Panc1 (cell line): Measurements from ENCODE around the gene HUS1. TPM values are rescaled to one million over a fixed set of nuclear protein-coding genes. Genes with fewer than 3 reads are reported as not detected.
A peak's percentile ranks its signal among the peaks of the same experiment; 100 is the strongest.

Experiments used
- ATAC-seq: fragments of 200-7000 bp; cut with Tn5 transposase; 2 replicates; pipeline ENCODE4 v1.9.1; 2020; ENCODE audit warnings: mild to moderate bottlenecking, moderate library complexity
- Bru-seq: library from RNA; stranded (reverse); fragments of 400-500 nt; gene quantifications from one replicate; lab custom pipeline; 2021; lab: Mats Ljungman, UMichigan
- BruChase-seq, 2 experiments: library from RNA; stranded (reverse); fragments of 400-500 nt; gene quantifications; one replicate each; lab custom pipeline; 2021; lab: Mats Ljungman, UMichigan
- BruUV-seq: library from RNA; stranded (reverse); fragments of 400-500 nt; replicated peaks from 2 replicates; lab custom pipeline; 2021; lab: Mats Ljungman, UMichigan
- CTCF ChIA-PET: fragments of 300-600 bp; sonication (Branson Sonifier 250); formaldehyde crosslinking; loops from one replicate; lab custom pipeline; 2022; ENCODE audit warnings: antibody characterized with exemption; lab: Charles Lee
- POLR2A ChIA-PET: fragments of 300-600 bp; sonication (Branson Sonifier 250); formaldehyde crosslinking; loops from one replicate; lab custom pipeline; 2022; ENCODE audit warnings: antibody characterized with exemption; lab: Charles Lee
- DNase-seq: peaks from one replicate; pipeline ENCODE4 v3.0.0-alpha.2; 2010; ENCODE audit warnings: low read depth, low spot score
- H3K27ac ChIP-seq: 2 replicates; pipeline ENCODE4 v1.5.1; 2011; ENCODE audit warnings: mild to moderate bottlenecking, low read length, inconsistent platforms
- H3K27me3 ChIP-seq: fragments of 200-500 bp; sonication (Bioruptor generic); 2 replicates; pipeline ENCODE4 v1.6.0; 2014; ENCODE audit warnings: low read length, inconsistent platforms; ENCODE audit not compliant: control insufficient read depth, insufficient read depth
- H3K36me3 ChIP-seq: fragments of 200-500 bp; sonication (Bioruptor generic); 2 replicates; pipeline ENCODE4 v1.5.1; 2014; ENCODE audit warnings: inconsistent platforms, mild to moderate bottlenecking, low read length, moderate library complexity; ENCODE audit not compliant: control insufficient read depth, insufficient read depth
- H3K4me1 ChIP-seq: 2 replicates; pipeline ENCODE4 v1.5.1; 2011; ENCODE audit warnings: inconsistent platforms, mild to moderate bottlenecking, low read length, moderate library complexity; ENCODE audit not compliant: control insufficient read depth, insufficient read depth
- H3K4me3 ChIP-seq, 2 experiments: 2 replicates each; pipeline ENCODE4 v1.5.1; 2011 to 2012; ENCODE audit warnings: low read depth in 2 of 2, low read length in 2 of 2, mild to moderate bottlenecking in 2 of 2, inconsistent platforms in 1 of 2, moderate library complexity in 1 of 2
- H3K9me3 ChIP-seq: fragments of 200-500 bp; sonication (Bioruptor generic); 2 replicates; pipeline ENCODE4 v1.5.1; 2014; ENCODE audit warnings: low read depth, mild to moderate bottlenecking, inconsistent platforms, low read length, moderate library complexity; ENCODE audit not compliant: control insufficient read depth, insufficient read depth
- POLR2AphosphoS5 ChIP-seq: IDR thresholded peaks from 2 replicates; pipeline ENCODE4 v1.6.1; 2012; ENCODE audit warnings: mild to moderate bottlenecking, low read depth, low read length, moderate library complexity
- SIN3A ChIP-seq: IDR thresholded peaks from 2 replicates; pipeline ENCODE4 v1.6.1; 2012; ENCODE audit warnings: low read depth, mild to moderate bottlenecking, low read length, moderate library complexity, borderline replicate concordance; ENCODE audit not compliant: insufficient read depth
- TCF7L2 ChIP-seq: IDR thresholded peaks from 2 replicates; pipeline ENCODE4 v1.6.1; 2011; ENCODE audit warnings: mild to moderate bottlenecking, low read depth, low read length, inconsistent platforms
- in situ Hi-C: cut with HindIII; loops from 2 replicates; pipeline ENCODE4 v1.10.0; 2016; ENCODE audit warnings: low sequenced_read_pairs, low pct_unique_long_range_greater_than_20kb
- intact Hi-C: fragments of 100-400 bp; cut with micrococcal nuclease; formaldehyde crosslinking; loops from one replicate; pipeline ENCODE4 v1.10.0; 2022; ENCODE audit not compliant: unreplicated experiment
- long read RNA-seq: library from polyadenylated mRNA; unstranded; transcript quantifications from one replicate; pipeline ENCODE4 v2.0.0, GENCODE V29; 2021; ENCODE audit not compliant: unreplicated experiment
- polyA plus RNA-seq: library from polyadenylated mRNA; unstranded; fragments of >200 nt; gene quantifications from one replicate; pipeline ENCODE4 v1.2.1, GENCODE V29; 2012; ENCODE audit warnings: missing spikeins; ENCODE audit not compliant: insufficient read length
- total RNA-seq: library from RNA; stranded (reverse); gene quantifications from one replicate; pipeline ENCODE4 v1.2.1, GENCODE V29; 2021; ENCODE audit not compliant: unreplicated experiment
- TF ChIP-seq, protein P1 (sequence below): fragments of 450-650 bp; IDR thresholded peaks from 2 replicates; pipeline ENCODE4 v1.5.1; 2017; ENCODE audit warnings: mild to moderate bottlenecking
- TF ChIP-seq, protein P2 (sequence below), 2 experiments: IDR thresholded peaks; 2 replicates each; pipeline ENCODE4 v1.6.1; 2011 to 2012; ENCODE audit warnings: low read depth in 2 of 2, control low read depth in 1 of 2, low read length in 1 of 2, mild to moderate bottlenecking in 1 of 2, moderate library complexity in 1 of 2; ENCODE audit not compliant: insufficient read depth in 1 of 2

Gene HUS1
- 72.7 TPM for total RNA-seq
- polyA plus RNA-seq: 29.3 TPM
- percentile 97 among the genes with signal in this experiment for Bru-seq, nascent RNA
- BruChase-seq, experiment 1, labeled RNA remaining after a 2-hour chase: percentile 96 among the genes with signal in this experiment
- percentile 96 among the genes with signal in this experiment for BruChase-seq, experiment 2, labeled RNA remaining after a 6-hour chase
- long read RNA-seq, transcript HUS1-201 (8 exons, 2,935 nt): major isoform, 28 of 73 reads
- long read RNA-seq, partial matches to known transcripts: 5 of 73 reads
- long read RNA-seq, other reads (novel, unspliced or antisense): 37 of 73 reads

DNA sequence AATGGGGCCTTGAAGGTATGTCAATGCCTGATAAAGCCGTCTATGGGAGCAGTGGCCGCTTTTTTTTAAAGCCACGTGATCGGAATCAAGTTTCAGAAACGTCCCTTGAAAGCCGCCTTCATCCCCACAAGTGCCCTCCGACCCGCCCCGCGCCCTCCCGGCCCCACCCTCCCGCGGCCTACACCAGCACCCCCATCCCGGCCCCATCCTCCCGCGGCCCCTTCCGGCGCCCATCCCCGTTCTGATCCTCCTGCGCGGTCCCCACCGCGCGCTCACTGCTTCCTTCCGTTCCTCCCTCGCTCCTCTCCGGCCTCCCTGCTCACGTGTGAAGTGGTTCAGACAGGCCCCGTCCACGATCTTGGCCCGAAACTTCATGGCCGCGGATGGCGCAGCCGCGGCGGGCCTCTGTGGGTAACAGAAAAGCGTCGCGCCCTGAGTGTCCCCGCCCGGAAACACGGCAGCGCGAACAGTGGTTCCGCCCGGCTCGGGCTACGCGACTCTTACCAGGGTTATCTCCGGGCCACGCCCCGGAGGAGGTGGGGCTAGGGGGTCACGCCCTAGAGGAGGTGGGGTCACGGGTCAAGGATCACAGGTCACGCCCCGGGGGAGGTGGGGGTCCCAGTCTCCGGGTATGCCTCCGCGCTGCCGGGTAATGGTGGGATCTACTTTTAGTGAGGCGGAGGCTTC is at the start of gene HUS1:
TSS of gene HUS1 (minus strand) at position 471 of the 687 bp plus-strand sequence. CDS start at position 375, 96 bp downstream.
- peak within 1 kb of the TSS; percentile 91 to 94 for H3K4me3 ChIP-seq
- no peaks in the 10 kb centered on the region for H3K27me3 ChIP-seq
- peak within 1 kb of the TSS; percentile 97 for H3K27ac ChIP-seq
- intact Hi-C loops (no loop called here), in situ Hi-C loops (no loop called here)
- DNase-seq: peak; percentile 82
- POLR2A ChIA-PET: interaction anchor here (0.5 kb wide), 1 partner anchor 9 kb away, joined by 4 read pairs; no protein-coding TSS in a partner anchor
- ATAC-seq: peak; percentile 100
- no peaks in the 10 kb centered on the region for H3K9me3 ChIP-seq
- H3K4me1 ChIP-seq: peaks cover 22% of the 10 kb centered on the region
- CTCF ChIA-PET: no interaction called here
- H3K36me3 ChIP-seq: peaks cover 34% of the 10 kb centered on the region
- peak; percentile 87 for TF ChIP-seq TCF7L2
- TF ChIP-seq, protein P1, sequence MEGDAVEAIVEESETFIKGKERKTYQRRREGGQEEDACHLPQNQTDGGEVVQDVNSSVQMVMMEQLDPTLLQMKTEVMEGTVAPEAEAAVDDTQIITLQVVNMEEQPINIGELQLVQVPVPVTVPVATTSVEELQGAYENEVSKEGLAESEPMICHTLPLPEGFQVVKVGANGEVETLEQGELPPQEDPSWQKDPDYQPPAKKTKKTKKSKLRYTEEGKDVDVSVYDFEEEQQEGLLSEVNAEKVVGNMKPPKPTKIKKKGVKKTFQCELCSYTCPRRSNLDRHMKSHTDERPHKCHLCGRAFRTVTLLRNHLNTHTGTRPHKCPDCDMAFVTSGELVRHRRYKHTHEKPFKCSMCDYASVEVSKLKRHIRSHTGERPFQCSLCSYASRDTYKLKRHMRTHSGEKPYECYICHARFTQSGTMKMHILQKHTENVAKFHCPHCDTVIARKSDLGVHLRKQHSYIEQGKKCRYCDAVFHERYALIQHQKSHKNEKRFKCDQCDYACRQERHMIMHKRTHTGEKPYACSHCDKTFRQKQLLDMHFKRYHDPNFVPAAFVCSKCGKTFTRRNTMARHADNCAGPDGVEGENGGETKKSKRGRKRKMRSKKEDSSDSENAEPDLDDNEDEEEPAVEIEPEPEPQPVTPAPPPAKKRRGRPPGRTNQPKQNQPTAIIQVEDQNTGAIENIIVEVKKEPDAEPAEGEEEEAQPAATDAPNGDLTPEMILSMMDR: no peak
- peak; percentile 65 for TF ChIP-seq SIN3A
- TF ChIP-seq POLR2AphosphoS5: peak; percentile 97
- TF ChIP-seq, protein P2, sequence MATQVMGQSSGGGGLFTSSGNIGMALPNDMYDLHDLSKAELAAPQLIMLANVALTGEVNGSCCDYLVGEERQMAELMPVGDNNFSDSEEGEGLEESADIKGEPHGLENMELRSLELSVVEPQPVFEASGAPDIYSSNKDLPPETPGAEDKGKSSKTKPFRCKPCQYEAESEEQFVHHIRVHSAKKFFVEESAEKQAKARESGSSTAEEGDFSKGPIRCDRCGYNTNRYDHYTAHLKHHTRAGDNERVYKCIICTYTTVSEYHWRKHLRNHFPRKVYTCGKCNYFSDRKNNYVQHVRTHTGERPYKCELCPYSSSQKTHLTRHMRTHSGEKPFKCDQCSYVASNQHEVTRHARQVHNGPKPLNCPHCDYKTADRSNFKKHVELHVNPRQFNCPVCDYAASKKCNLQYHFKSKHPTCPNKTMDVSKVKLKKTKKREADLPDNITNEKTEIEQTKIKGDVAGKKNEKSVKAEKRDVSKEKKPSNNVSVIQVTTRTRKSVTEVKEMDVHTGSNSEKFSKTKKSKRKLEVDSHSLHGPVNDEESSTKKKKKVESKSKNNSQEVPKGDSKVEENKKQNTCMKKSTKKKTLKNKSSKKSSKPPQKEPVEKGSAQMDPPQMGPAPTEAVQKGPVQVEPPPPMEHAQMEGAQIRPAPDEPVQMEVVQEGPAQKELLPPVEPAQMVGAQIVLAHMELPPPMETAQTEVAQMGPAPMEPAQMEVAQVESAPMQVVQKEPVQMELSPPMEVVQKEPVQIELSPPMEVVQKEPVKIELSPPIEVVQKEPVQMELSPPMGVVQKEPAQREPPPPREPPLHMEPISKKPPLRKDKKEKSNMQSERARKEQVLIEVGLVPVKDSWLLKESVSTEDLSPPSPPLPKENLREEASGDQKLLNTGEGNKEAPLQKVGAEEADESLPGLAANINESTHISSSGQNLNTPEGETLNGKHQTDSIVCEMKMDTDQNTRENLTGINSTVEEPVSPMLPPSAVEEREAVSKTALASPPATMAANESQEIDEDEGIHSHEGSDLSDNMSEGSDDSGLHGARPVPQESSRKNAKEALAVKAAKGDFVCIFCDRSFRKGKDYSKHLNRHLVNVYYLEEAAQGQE (IDR thresholded peaks at IDR 0.05; ENCODE audit: insufficient read depth in 1 of 2, low read depth in 2 of 2, low read length in 1 of 2): peak in 1 of 2 experiments; percentile 31; a peak in 1 of 4 replicates
- no TSS peak for BruUV-seq

DNA sequence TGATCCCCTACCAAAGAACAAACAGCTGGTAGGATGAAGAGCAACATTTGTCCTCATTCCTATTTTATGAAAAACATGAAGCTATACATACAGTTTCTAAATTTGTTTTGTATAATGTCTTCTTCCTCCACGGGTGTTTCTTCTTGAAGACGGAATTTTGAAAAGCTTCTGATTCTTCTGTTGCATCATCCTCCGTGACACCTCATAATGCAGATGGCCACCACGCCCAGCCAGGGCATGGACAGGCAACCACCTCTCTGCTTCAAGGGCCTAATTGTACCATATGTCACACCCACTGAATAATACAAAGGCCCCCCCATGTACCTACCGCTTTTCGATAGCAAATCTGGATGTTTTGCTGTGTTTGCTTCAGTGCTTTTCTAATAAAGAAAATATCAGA is 49.5 kb upstream of the HUS1 start, which contains the start of gene SUN3:
TSS of gene SUN3 (minus strand) at position 170 of the 400 bp plus-strand sequence. CDS start at position 1, 169 bp downstream.
- intact Hi-C loops (no loop called here), in situ Hi-C loops (no loop called here)
- DNase-seq: no peak
- Histone ChIP-seq H3K4me3 (no peak within 1 kb of the TSS), H3K4me1 (no peaks in the 10 kb centered on the region), H3K27me3 (no peaks in the 10 kb centered on the region), H3K27ac (no peak within 1 kb of the TSS), H3K36me3 (no peaks in the 10 kb centered on the region), H3K9me3 (peaks cover under 1% of the 10 kb centered on the region; the same call in 1 of the 2 replicates)
- POLR2A ChIA-PET: no interaction called here
- no TSS peak for BruUV-seq
- CTCF ChIA-PET: no interaction called here
- TF ChIP-seq POLR2AphosphoS5 (no peak), SIN3A (no peak), TCF7L2 (no peak)
- TF ChIP-seq, protein P2 (IDR thresholded peaks at IDR 0.05; ENCODE audit: insufficient read depth in 1 of 2, low read depth in 2 of 2, low read length in 1 of 2): no peak
- TF ChIP-seq, protein P1: no peak
- no peak for ATAC-seq
